Panc1 (cell line): Measurements from ENCODE around the gene TSPAN3. TPM values are rescaled to one million over a fixed set of nuclear protein-coding genes. Genes with fewer than 3 reads are reported as not detected.

Source experiments
- ATAC-seq: fragments of 200-7000 bp; cut with Tn5 transposase; 2 replicates; pipeline ENCODE4 v1.9.1; 2020; ENCODE audit warnings: mild to moderate bottlenecking, moderate library complexity
- BruUV-seq: library from RNA; stranded (reverse); fragments of 400-500 nt; replicated peaks from 2 replicates; lab custom pipeline; 2021; lab: Mats Ljungman, UMichigan
- CTCF ChIA-PET: fragments of 300-600 bp; sonication (Branson Sonifier 250); formaldehyde crosslinking; loops from one replicate; lab custom pipeline; 2022; ENCODE audit warnings: antibody characterized with exemption; lab: Charles Lee
- POLR2A ChIA-PET: fragments of 300-600 bp; sonication (Branson Sonifier 250); formaldehyde crosslinking; loops from one replicate; lab custom pipeline; 2022; ENCODE audit warnings: antibody characterized with exemption; lab: Charles Lee
- DNase-seq: peaks from one replicate; pipeline ENCODE4 v3.0.0-alpha.2; 2010; ENCODE audit warnings: low read depth, low spot score
- H3K27ac ChIP-seq: 2 replicates; pipeline ENCODE4 v1.5.1; 2011; ENCODE audit warnings: mild to moderate bottlenecking, low read length, inconsistent platforms
- H3K27me3 ChIP-seq: fragments of 200-500 bp; sonication (Bioruptor generic); 2 replicates; pipeline ENCODE4 v1.6.0; 2014; ENCODE audit warnings: low read length, inconsistent platforms; ENCODE audit not compliant: control insufficient read depth, insufficient read depth
- H3K36me3 ChIP-seq: fragments of 200-500 bp; sonication (Bioruptor generic); 2 replicates; pipeline ENCODE4 v1.5.1; 2014; ENCODE audit warnings: inconsistent platforms, mild to moderate bottlenecking, low read length, moderate library complexity; ENCODE audit not compliant: control insufficient read depth, insufficient read depth
- H3K4me1 ChIP-seq: 2 replicates; pipeline ENCODE4 v1.5.1; 2011; ENCODE audit warnings: inconsistent platforms, mild to moderate bottlenecking, low read length, moderate library complexity; ENCODE audit not compliant: control insufficient read depth, insufficient read depth
- H3K4me3 ChIP-seq, 2 experiments: 2 replicates each; pipeline ENCODE4 v1.5.1; 2011 to 2012; ENCODE audit warnings: low read depth in 2 of 2, low read length in 2 of 2, mild to moderate bottlenecking in 2 of 2, inconsistent platforms in 1 of 2, moderate library complexity in 1 of 2
- H3K9me3 ChIP-seq: fragments of 200-500 bp; sonication (Bioruptor generic); 2 replicates; pipeline ENCODE4 v1.5.1; 2014; ENCODE audit warnings: low read depth, mild to moderate bottlenecking, inconsistent platforms, low read length, moderate library complexity; ENCODE audit not compliant: control insufficient read depth, insufficient read depth
- POLR2AphosphoS5 ChIP-seq: IDR thresholded peaks from 2 replicates; pipeline ENCODE4 v1.6.1; 2012; ENCODE audit warnings: mild to moderate bottlenecking, low read depth, low read length, moderate library complexity
- SIN3A ChIP-seq: IDR thresholded peaks from 2 replicates; pipeline ENCODE4 v1.6.1; 2012; ENCODE audit warnings: low read depth, mild to moderate bottlenecking, low read length, moderate library complexity, borderline replicate concordance; ENCODE audit not compliant: insufficient read depth
- TCF7L2 ChIP-seq: IDR thresholded peaks from 2 replicates; pipeline ENCODE4 v1.6.1; 2011; ENCODE audit warnings: mild to moderate bottlenecking, low read depth, low read length, inconsistent platforms
- in situ Hi-C: cut with HindIII; loops from 2 replicates; pipeline ENCODE4 v1.10.0; 2016; ENCODE audit warnings: low sequenced_read_pairs, low pct_unique_long_range_greater_than_20kb
- intact Hi-C: fragments of 100-400 bp; cut with micrococcal nuclease; formaldehyde crosslinking; loops from one replicate; pipeline ENCODE4 v1.10.0; 2022; ENCODE audit not compliant: unreplicated experiment
- total RNA-seq: library from RNA; stranded (reverse); gene quantifications from one replicate; pipeline ENCODE4 v1.2.1, GENCODE V29; 2021; ENCODE audit not compliant: unreplicated experiment
- TF ChIP-seq, protein P1 (sequence below): fragments of 450-650 bp; IDR thresholded peaks from 2 replicates; pipeline ENCODE4 v1.5.1; 2017; ENCODE audit warnings: mild to moderate bottlenecking
- TF ChIP-seq, protein P2 (sequence below), 2 experiments: IDR thresholded peaks; 2 replicates each; pipeline ENCODE4 v1.6.1; 2011 to 2012; ENCODE audit warnings: low read depth in 2 of 2, control low read depth in 1 of 2, low read length in 1 of 2, mild to moderate bottlenecking in 1 of 2, moderate library complexity in 1 of 2; ENCODE audit not compliant: insufficient read depth in 1 of 2

Gene TSPAN3
- total RNA-seq, 1 experiment from 2014 or later: 130 TPM

DNA sequence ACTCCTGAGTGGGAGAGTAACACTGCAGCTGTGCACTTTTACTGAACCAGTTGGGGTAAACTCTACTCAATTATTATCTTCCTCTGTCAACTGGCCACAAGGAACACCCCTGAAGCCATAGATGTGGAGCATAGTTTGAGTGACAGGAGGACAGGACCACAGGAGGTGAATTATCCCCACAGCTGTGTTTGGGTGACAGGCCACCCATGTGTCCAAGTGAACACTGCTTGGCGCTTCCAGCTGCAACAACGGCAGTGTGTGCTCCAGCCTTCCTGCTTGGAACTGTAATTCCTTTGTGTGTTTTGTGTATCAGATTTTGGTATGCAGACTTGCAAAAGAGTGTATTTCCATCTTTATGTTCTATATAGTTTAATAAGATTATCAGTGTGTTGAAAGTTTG is 20.2 kb upstream of the TSPAN3 start:
- intact Hi-C loops: no loop called here
- in situ Hi-C loops: no loop called here
- H3K36me3 ChIP-seq: no peaks in the 10 kb centered on the region
- ChIA-PET CTCF (no interaction called here), POLR2A (no interaction called here)
- no TSS peak for BruUV-seq
- no peak for ATAC-seq
- H3K4me3 ChIP-seq: no peak overlapping the region
- DNase-seq: no peak
- TF ChIP-seq, protein P1, sequence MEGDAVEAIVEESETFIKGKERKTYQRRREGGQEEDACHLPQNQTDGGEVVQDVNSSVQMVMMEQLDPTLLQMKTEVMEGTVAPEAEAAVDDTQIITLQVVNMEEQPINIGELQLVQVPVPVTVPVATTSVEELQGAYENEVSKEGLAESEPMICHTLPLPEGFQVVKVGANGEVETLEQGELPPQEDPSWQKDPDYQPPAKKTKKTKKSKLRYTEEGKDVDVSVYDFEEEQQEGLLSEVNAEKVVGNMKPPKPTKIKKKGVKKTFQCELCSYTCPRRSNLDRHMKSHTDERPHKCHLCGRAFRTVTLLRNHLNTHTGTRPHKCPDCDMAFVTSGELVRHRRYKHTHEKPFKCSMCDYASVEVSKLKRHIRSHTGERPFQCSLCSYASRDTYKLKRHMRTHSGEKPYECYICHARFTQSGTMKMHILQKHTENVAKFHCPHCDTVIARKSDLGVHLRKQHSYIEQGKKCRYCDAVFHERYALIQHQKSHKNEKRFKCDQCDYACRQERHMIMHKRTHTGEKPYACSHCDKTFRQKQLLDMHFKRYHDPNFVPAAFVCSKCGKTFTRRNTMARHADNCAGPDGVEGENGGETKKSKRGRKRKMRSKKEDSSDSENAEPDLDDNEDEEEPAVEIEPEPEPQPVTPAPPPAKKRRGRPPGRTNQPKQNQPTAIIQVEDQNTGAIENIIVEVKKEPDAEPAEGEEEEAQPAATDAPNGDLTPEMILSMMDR: no peak
- TF ChIP-seq, protein P2, sequence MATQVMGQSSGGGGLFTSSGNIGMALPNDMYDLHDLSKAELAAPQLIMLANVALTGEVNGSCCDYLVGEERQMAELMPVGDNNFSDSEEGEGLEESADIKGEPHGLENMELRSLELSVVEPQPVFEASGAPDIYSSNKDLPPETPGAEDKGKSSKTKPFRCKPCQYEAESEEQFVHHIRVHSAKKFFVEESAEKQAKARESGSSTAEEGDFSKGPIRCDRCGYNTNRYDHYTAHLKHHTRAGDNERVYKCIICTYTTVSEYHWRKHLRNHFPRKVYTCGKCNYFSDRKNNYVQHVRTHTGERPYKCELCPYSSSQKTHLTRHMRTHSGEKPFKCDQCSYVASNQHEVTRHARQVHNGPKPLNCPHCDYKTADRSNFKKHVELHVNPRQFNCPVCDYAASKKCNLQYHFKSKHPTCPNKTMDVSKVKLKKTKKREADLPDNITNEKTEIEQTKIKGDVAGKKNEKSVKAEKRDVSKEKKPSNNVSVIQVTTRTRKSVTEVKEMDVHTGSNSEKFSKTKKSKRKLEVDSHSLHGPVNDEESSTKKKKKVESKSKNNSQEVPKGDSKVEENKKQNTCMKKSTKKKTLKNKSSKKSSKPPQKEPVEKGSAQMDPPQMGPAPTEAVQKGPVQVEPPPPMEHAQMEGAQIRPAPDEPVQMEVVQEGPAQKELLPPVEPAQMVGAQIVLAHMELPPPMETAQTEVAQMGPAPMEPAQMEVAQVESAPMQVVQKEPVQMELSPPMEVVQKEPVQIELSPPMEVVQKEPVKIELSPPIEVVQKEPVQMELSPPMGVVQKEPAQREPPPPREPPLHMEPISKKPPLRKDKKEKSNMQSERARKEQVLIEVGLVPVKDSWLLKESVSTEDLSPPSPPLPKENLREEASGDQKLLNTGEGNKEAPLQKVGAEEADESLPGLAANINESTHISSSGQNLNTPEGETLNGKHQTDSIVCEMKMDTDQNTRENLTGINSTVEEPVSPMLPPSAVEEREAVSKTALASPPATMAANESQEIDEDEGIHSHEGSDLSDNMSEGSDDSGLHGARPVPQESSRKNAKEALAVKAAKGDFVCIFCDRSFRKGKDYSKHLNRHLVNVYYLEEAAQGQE (IDR thresholded peaks at IDR 0.05; ENCODE audit: insufficient read depth in 1 of 2, low read depth in 2 of 2, low read length in 1 of 2): no peak
- no peak for TF ChIP-seq POLR2AphosphoS5
- no peak for TF ChIP-seq TCF7L2
- TF ChIP-seq SIN3A: no peak
- no peaks in the 10 kb centered on the region for H3K27me3 ChIP-seq
- H3K4me1 ChIP-seq: no peaks in the 10 kb centered on the region
- H3K9me3 ChIP-seq: no peaks in the 10 kb centered on the region
- H3K27ac ChIP-seq: no peak overlapping the region

DNA sequence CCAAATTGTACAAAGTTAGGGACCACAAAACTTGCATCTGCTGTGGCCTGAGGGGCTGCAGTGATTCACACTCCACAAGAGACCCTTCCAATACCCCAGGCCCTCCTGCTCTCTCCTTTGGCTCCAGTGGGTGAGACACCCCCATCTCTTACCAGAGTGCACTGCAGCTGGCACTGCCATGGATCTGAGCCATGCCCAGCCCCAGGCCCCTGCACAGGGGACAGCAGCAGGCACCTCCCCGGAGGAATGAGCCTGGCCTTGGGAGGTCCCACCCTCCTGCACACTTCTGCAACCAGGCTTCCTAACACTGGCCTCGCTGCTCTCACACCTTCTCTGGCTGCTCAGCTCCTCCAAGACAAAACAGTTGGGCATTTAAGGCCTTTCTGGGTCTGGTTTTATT is 16.3 kb upstream of the TSPAN3 start:
- in situ Hi-C loops (no loop called here), intact Hi-C loops (no loop called here)
- DNase-seq (no peak), ATAC-seq (no peak)
- Histone ChIP-seq H3K27me3 (no peaks in the 10 kb centered on the region), H3K9me3 (no peaks in the 10 kb centered on the region), H3K4me3 (no peak overlapping the region), H3K4me1 (no peaks in the 10 kb centered on the region), H3K36me3 (no peaks in the 10 kb centered on the region), H3K27ac (no peak overlapping the region)
- POLR2A ChIA-PET: interaction anchor here (0.6 kb wide), 1 partner anchor 129 kb away, joined by 8 read pairs; no protein-coding TSS in a partner anchor
- TF ChIP-seq, protein P1: no peak
- TF ChIP-seq TCF7L2: no peak
- no peak for TF ChIP-seq POLR2AphosphoS5
- CTCF ChIA-PET: no interaction called here
- no TSS peak for BruUV-seq
